Lung (tissue), 12 donors: ENCODE data around the gene MUC20. TPM values are rescaled to one million over a fixed set of nuclear protein-coding genes. Genes with fewer than 3 reads are reported as not detected.
"Not testable (repeated sequence)": the region's sequence is repeated elsewhere in the genome, so short reads cannot be mapped to it uniquely, and the experiment has no call there.

Experiments
- ATAC-seq: fragments of 200-7000 bp; cut with Tn5 transposase; one replicate; pipeline ENCODE4 v1.9.1; 2020; ENCODE audit warnings: moderate number of reproducible peaks; ENCODE audit not compliant: insufficient read depth, low FRiP score
- DNase-seq, 3 donors: peaks; one replicate each; pipeline ENCODE4 v3.0.0-alpha.2; 2013 to 2017
- H3K27ac ChIP-seq, 2 donors: one replicate each; pipeline ENCODE4 v1.5.1; 2013; ENCODE audit warnings: mild to moderate bottlenecking in 2 of 2, moderate library complexity in 2 of 2, control low read depth in 1 of 2, inconsistent platforms in 1 of 2, low read depth in 1 of 2, low read length in 1 of 2
- H3K27me3 ChIP-seq, 3 donors: one replicate each; pipeline ENCODE4 v1.5.1; 2013; ENCODE audit warnings: low read length in 2 of 3; ENCODE audit not compliant: control insufficient read depth in 3 of 3, insufficient read depth in 3 of 3
- H3K36me3 ChIP-seq, 4 donors: one replicate each; pipeline ENCODE4 v1.5.1; 2013; ENCODE audit warnings: low read length in 4 of 4, mild to moderate bottlenecking in 1 of 4, moderate library complexity in 1 of 4; ENCODE audit not compliant: control insufficient read depth in 4 of 4, insufficient read depth in 4 of 4
- H3K4me1 ChIP-seq, 5 donors: one replicate each; pipeline ENCODE4 v1.5.1; 2013; ENCODE audit warnings: low read length in 5 of 5, mild to moderate bottlenecking in 2 of 5, moderate library complexity in 1 of 5; ENCODE audit not compliant: control insufficient read depth in 5 of 5, insufficient read depth in 5 of 5
- H3K4me3 ChIP-seq: one replicate; pipeline ENCODE4 v1.5.1; 2013; ENCODE audit warnings: mild to moderate bottlenecking, control low read depth, moderate library complexity
- H3K9ac ChIP-seq, 2 donors: one replicate each; pipeline ENCODE4 v1.5.1; 2013; ENCODE audit warnings: low read length in 2 of 2, control low read depth in 1 of 2; ENCODE audit not compliant: insufficient read depth in 1 of 2
- H3K9me3 ChIP-seq, 4 donors: one replicate each; pipeline ENCODE4 v1.5.1; 2013; ENCODE audit warnings: low read length in 3 of 4, mild to moderate bottlenecking in 1 of 4, moderate library complexity in 1 of 4; ENCODE audit not compliant: control insufficient read depth in 4 of 4, insufficient read depth in 3 of 4
- CTCF ChIP-seq: IDR thresholded peaks from 2 replicates; pipeline ENCODE4 v1.5.1; 2012; ENCODE audit warnings: mild to moderate bottlenecking; ENCODE audit errors: control extremely low read depth, extremely low read depth
- WGBS, 2 donors: extraction: QIAGEN DNeasy Blood & Tissue Kit; methylation state at CpG; one replicate each; pipeline ENCODE4 v1.1.7; 2013; 5-methylcytosine and 5-hydroxymethylcytosine counted together
- polyA plus RNA-seq, 2 donors: library from polyadenylated mRNA; stranded (reverse); fragments of 200-250 nt; gene quantifications; one replicate each; pipeline ENCODE4 v1.2.1, GENCODE V29; 2013
- total RNA-seq, 2 donors: library from RNA; depleted of rRNA in 1 of 2; stranded (reverse); fragments of >200 nt in 1 of 2; gene quantifications; one replicate each; pipeline ENCODE4 v1.2.1, GENCODE V29; 2014 to 2021
- donor health status: control.
- donor health status: control.
- donor health status: Bipolar disorder and iron deficiency.
- donor health status: healthy.
- donor health status: DM: yes; HTN: yes; CAD: no.

MUC20 gene
- total and polyA plus RNA-seq, 4 donors, result 11.0 to 23.9 (median 18.2) TPM

- DNase-seq (no peak), ATAC-seq (no peak)
- H3K9me3 ChIP-seq, result no peaks in the 10 kb centered on the region
- H3K36me3 ChIP-seq, result no peaks in the 10 kb centered on the region
- no peak overlapping the region for H3K4me3 ChIP-seq
- 96 to 97% methylated on average over 11 of the region's 11 CpGs for WGBS, 2 donors
- H3K4me1 ChIP-seq, result peaks cover 0 to 6% (median 0%) of the 10 kb centered on the region in 5 donors
- TF ChIP-seq CTCF, result no peak
- H3K9ac ChIP-seq, result no peak overlapping the region
- H3K27ac ChIP-seq, result no peak overlapping the region
- H3K27me3 ChIP-seq, result peaks cover 0 to 10% (median 0%) of the 10 kb centered on the region in 3 donors
Measured at GRCh38 chr3:195748661-195749060, 27.9 kb downstream of the MUC20 start.

- not testable (repeated sequence) for H3K9me3 ChIP-seq, H3K4me3 ChIP-seq, H3K27ac ChIP-seq, ATAC-seq, H3K4me1 ChIP-seq, H3K36me3 ChIP-seq, H3K27me3 ChIP-seq, DNase-seq, H3K9ac ChIP-seq
- WGBS, 2 donors, result 84 to 86% methylated on average over 5 of the region's 5 CpGs
Measured at GRCh38 chr3:195749101-195749500, 28.3 kb downstream of the MUC20 start.

GRCh38 chr3:195750797-195751520, 30.2 kb downstream of the MUC20 start:
- no peak for DNase-seq
- H3K36me3 ChIP-seq, result no peaks in the 10 kb centered on the region

More at GRCh38 chr3:195750797-195751520, 30.2 kb downstream of the MUC20 start:
- H3K9ac ChIP-seq, result no peak overlapping the region
- H3K27ac ChIP-seq, result no peak overlapping the region
- H3K4me3 ChIP-seq, result no peak overlapping the region
- peaks cover 0 to 6% (median 0%) of the 10 kb centered on the region in 5 donors for H3K4me1 ChIP-seq
- no peaks in the 10 kb centered on the region for H3K9me3 ChIP-seq
- peaks cover 0 to 12% (median 0%) of the 10 kb centered on the region in 3 donors for H3K27me3 ChIP-seq
- 90 to 92% methylated on average over 28 to 29 of the region's 30 CpGs for WGBS, 2 donors
- TF ChIP-seq CTCF, result no peak
- ATAC-seq, result no peak
